Measurements from ENCODE around the gene KDM6A. TPM values are rescaled to one million over a fixed set of nuclear protein-coding genes. Genes with fewer than 3 reads are reported as not detected.
"Not testable (repeated sequence)": the region's sequence is repeated elsewhere in the genome, so short reads cannot be mapped to it uniquely, and the experiment has no call there.

KDM6A gene
- polyA plus RNA-seq, result 25.1 and 31.0 TPM in 2 replicates
- 55.0 and 68.4 TPM in 2 replicates for polyA minus RNA-seq

DNA sequence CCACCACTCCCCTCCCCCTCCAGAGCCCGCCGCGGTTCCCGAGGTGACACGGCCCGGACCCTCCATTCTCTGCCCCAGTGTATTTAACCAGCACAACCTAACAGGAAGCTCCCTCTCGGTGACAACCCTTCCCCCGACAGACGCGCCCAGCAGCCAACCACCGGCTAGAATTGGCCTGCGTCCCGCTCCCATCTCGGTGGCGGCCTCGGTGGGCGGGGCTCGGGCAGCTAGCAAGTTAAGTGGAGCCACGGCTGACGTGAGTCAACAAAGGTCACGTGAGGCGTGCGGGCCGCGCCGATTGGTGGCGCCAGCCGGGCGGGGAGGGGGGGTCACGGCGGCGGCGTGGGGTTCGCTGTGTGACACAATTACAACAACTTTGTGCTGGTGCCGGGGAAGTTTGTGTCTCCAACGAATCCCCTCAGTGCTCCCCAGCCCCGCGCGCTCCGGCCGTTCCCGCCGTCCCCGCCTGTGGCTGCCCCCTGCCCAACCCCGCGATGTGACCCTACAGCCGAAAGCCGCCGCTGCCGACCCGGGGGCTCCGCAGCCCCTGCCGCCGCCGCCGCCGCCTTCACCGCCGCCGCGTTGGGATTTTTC, at the start of gene KDM6A:
KDM6A (plus strand) TSS at position 368 of the 594 bp plus-strand sequence. CDS start 364 bp downstream, outside the sequence.
- H3K27me3 ChIP-seq (ENCODE audit: insufficient read depth, low read depth, low read length), result no peaks in the 10 kb centered on the region
- H3K79me2 ChIP-seq (replicated peaks; ENCODE audit: insufficient read depth, low read length), result peaks cover 40% of the 10 kb centered on the region
- H3K4me2 ChIP-seq (ENCODE audit: low read length), result peak within 1 kb of the TSS; percentile 44
- no peaks in the 10 kb centered on the region for H4K20me1 ChIP-seq (ENCODE audit: insufficient read depth)
- H3K4me3 ChIP-seq (ENCODE audit: low read length), result peak within 1 kb of the TSS; percentile 85
- peak within 1 kb of the TSS; percentile 90 for H3K27ac ChIP-seq (ENCODE audit: low read length)
- H2AFZ ChIP-seq (ENCODE audit: low read depth, low read length), result peak within 1 kb of the TSS; percentile 27
- H3K9ac ChIP-seq (ENCODE audit: low read length), result peak within 1 kb of the TSS; percentile 87
- H3K36me3 ChIP-seq (ENCODE audit: insufficient read depth, low read length), result no peaks in the 10 kb centered on the region
- TF ChIP-seq TAF1 (IDR thresholded peaks at IDR 0.05; ENCODE audit: low read depth), result peak; percentile 46
- TF ChIP-seq MXI1 (conservative IDR thresholded peaks at IDR 0.05; ENCODE audit: poor library complexity, severe bottlenecking), result no peak
- TF ChIP-seq POLR2AphosphoS5 (IDR thresholded peaks at IDR 0.05), result peak; percentile 78
- H3K9me2 ChIP-seq (ENCODE audit: insufficient read depth, low read length), result no peaks in the 10 kb centered on the region
- no peaks in the 10 kb centered on the region for H3K9me3 ChIP-seq (ENCODE audit: low read length)
- H3F3A ChIP-seq (ENCODE audit: insufficient read depth, low read length, poor library complexity, severe bottlenecking), result no peaks in the 10 kb centered on the region

DNA sequence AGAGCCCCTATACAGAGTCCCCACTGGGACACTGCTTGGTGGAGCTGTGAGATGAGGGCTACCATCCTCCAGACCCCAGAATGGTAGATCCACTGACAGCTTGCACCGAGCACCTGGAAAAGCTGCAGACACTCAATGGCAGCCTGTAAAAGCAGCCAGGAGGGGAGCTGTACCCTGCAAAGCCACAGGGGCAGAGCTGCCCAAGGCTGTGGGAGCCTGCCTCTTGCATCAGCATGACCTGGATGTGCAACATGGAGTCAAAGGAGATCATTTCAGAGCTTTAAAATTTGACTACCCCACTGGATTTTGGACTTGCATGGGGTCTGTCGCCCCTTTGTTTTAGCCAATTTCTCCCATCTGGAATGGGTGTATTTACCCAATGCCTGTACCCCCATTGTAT, 49.8 kb upstream of the KDM6A start:
- not testable (repeated sequence) for H4K20me1 ChIP-seq (ENCODE audit: insufficient read depth); H3K27ac ChIP-seq (ENCODE audit: low read length); H3K9ac ChIP-seq (ENCODE audit: low read length); H3K79me2 ChIP-seq (replicated peaks; ENCODE audit: insufficient read depth, low read length); H3K9me3 ChIP-seq (ENCODE audit: low read length); H2AFZ ChIP-seq (ENCODE audit: low read depth, low read length); H3F3A ChIP-seq (ENCODE audit: insufficient read depth, low read length, poor library complexity, severe bottlenecking); H3K27me3 ChIP-seq (ENCODE audit: insufficient read depth, low read depth, low read length); H3K4me2 ChIP-seq (ENCODE audit: low read length); H3K4me3 ChIP-seq (ENCODE audit: low read length); H3K36me3 ChIP-seq (ENCODE audit: insufficient read depth, low read length); H3K9me2 ChIP-seq (ENCODE audit: insufficient read depth, low read length)

DNA sequence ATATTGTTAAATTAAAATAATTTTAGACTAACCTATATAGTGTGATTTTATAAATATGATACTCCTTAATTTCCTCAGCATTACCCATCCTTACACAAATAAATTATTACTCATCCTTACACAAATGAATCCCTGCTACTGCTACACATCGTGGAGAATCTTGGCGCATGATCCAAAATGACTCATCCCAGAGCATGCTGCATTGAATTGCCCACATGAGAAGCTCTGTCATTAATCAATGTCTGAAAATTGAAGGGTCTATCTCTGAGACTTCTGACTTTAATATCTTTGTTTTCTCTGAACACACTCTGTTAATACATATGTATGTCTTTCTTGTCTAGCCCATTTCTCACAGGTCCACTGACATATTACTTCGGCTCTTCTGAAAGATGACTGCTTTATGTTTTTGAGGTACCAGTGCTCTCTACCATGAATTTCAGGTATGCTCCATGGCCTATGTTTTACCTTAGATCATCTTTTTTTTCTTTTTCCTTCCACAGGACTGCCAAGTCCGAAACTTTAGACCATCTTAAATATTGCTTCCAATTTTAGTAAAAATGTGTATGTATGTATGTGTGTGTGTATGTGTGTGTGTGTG, 44.9 kb upstream of the KDM6A start:
- Histone ChIP-seq H2AFZ (ENCODE audit: low read depth, low read length) (no peak overlapping the region), H3K9me2 (ENCODE audit: insufficient read depth, low read length) (no peaks in the 10 kb centered on the region), H3K4me3 (ENCODE audit: low read length) (no peak overlapping the region), H3K4me2 (ENCODE audit: low read length) (no peak overlapping the region), H3K9me3 (ENCODE audit: low read length) (no peaks in the 10 kb centered on the region), H3F3A (ENCODE audit: insufficient read depth, low read length, poor library complexity, severe bottlenecking) (no peaks in the 10 kb centered on the region), H3K9ac (ENCODE audit: low read length) (no peak overlapping the region), H4K20me1 (ENCODE audit: insufficient read depth) (no peaks in the 10 kb centered on the region), H3K36me3 (ENCODE audit: insufficient read depth, low read length) (no peaks in the 10 kb centered on the region), H3K79me2 (replicated peaks; ENCODE audit: insufficient read depth, low read length) (no peaks in the 10 kb centered on the region), H3K27ac (ENCODE audit: low read length) (no peak overlapping the region), H3K27me3 (ENCODE audit: insufficient read depth, low read depth, low read length) (no peaks in the 10 kb centered on the region)
- TF ChIP-seq MXI1 (conservative IDR thresholded peaks at IDR 0.05; ENCODE audit: poor library complexity, severe bottlenecking) (no peak), POLR2AphosphoS5 (IDR thresholded peaks at IDR 0.05) (no peak), EP300 (conservative IDR thresholded peaks at IDR 0.05; ENCODE audit: poor library complexity, severe bottlenecking) (no peak), RAD21 (conservative IDR thresholded peaks at IDR 0.05) (no peak), TAF1 (IDR thresholded peaks at IDR 0.05; ENCODE audit: low read depth) (no peak), EZH2 (IDR thresholded peaks at IDR 0.05; ENCODE audit: borderline replicate concordance, insufficient read depth, low read length, poor library complexity, severe bottlenecking) (no peak), SMC3 (conservative IDR thresholded peaks at IDR 0.05; ENCODE audit: poor library complexity) (no peak)
- TF ChIP-seq, protein P1, sequence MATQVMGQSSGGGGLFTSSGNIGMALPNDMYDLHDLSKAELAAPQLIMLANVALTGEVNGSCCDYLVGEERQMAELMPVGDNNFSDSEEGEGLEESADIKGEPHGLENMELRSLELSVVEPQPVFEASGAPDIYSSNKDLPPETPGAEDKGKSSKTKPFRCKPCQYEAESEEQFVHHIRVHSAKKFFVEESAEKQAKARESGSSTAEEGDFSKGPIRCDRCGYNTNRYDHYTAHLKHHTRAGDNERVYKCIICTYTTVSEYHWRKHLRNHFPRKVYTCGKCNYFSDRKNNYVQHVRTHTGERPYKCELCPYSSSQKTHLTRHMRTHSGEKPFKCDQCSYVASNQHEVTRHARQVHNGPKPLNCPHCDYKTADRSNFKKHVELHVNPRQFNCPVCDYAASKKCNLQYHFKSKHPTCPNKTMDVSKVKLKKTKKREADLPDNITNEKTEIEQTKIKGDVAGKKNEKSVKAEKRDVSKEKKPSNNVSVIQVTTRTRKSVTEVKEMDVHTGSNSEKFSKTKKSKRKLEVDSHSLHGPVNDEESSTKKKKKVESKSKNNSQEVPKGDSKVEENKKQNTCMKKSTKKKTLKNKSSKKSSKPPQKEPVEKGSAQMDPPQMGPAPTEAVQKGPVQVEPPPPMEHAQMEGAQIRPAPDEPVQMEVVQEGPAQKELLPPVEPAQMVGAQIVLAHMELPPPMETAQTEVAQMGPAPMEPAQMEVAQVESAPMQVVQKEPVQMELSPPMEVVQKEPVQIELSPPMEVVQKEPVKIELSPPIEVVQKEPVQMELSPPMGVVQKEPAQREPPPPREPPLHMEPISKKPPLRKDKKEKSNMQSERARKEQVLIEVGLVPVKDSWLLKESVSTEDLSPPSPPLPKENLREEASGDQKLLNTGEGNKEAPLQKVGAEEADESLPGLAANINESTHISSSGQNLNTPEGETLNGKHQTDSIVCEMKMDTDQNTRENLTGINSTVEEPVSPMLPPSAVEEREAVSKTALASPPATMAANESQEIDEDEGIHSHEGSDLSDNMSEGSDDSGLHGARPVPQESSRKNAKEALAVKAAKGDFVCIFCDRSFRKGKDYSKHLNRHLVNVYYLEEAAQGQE (IDR thresholded peaks at IDR 0.05; ENCODE audit: borderline replicate concordance), result no peak
- TF ChIP-seq, protein P2, sequence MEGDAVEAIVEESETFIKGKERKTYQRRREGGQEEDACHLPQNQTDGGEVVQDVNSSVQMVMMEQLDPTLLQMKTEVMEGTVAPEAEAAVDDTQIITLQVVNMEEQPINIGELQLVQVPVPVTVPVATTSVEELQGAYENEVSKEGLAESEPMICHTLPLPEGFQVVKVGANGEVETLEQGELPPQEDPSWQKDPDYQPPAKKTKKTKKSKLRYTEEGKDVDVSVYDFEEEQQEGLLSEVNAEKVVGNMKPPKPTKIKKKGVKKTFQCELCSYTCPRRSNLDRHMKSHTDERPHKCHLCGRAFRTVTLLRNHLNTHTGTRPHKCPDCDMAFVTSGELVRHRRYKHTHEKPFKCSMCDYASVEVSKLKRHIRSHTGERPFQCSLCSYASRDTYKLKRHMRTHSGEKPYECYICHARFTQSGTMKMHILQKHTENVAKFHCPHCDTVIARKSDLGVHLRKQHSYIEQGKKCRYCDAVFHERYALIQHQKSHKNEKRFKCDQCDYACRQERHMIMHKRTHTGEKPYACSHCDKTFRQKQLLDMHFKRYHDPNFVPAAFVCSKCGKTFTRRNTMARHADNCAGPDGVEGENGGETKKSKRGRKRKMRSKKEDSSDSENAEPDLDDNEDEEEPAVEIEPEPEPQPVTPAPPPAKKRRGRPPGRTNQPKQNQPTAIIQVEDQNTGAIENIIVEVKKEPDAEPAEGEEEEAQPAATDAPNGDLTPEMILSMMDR (IDR thresholded peaks at IDR 0.05; ENCODE audit: poor library complexity, severe bottlenecking), result no peak

Measured in neural cell (in vitro differentiated cells).